GM12891 (cell line): ENCODE measurements around the gene BRSK2.

Source experiments
- DNase-seq: peaks from one replicate; pipeline ENCODE4 v3.0.0; 2011; ENCODE audit warnings: low spot score; ENCODE audit not compliant: insufficient read length
- FAIRE-seq: peaks from 2 replicates; lab custom pipeline; 2011; peaks lifted over from hg19 to GRCh38; lab: Jason Lieb, UNC
- PAX5 ChIP-seq: IDR thresholded peaks from 2 replicates; pipeline ENCODE4 v1.6.1; 2011; ENCODE audit warnings: low read length, moderate library complexity, mild to moderate bottlenecking; ENCODE audit not compliant: insufficient read depth, severe bottlenecking
- POLR2A ChIP-seq: IDR thresholded peaks from 2 replicates; pipeline ENCODE4 v1.6.1; 2011; ENCODE audit warnings: low read depth, low read length, control low read depth
- POLR2AphosphoS5 ChIP-seq: IDR thresholded peaks from 2 replicates; pipeline ENCODE4 v1.6.1; 2011; ENCODE audit warnings: low read depth, low read length, control low read depth
- POU2F2 ChIP-seq: IDR thresholded peaks from 2 replicates; pipeline ENCODE4 v1.6.1; 2011; ENCODE audit warnings: low read depth, mild to moderate bottlenecking, control low read depth, low read length, moderate library complexity
- SPI1 ChIP-seq: IDR thresholded peaks from 2 replicates; pipeline ENCODE4 v1.6.1; 2011; ENCODE audit warnings: low read depth, low read length, control low read depth
- TAF1 ChIP-seq: IDR thresholded peaks from 2 replicates; pipeline ENCODE4 v1.6.1; 2011; ENCODE audit warnings: low read depth, low read length, control low read depth

The BRSK2 gene

DNA sequence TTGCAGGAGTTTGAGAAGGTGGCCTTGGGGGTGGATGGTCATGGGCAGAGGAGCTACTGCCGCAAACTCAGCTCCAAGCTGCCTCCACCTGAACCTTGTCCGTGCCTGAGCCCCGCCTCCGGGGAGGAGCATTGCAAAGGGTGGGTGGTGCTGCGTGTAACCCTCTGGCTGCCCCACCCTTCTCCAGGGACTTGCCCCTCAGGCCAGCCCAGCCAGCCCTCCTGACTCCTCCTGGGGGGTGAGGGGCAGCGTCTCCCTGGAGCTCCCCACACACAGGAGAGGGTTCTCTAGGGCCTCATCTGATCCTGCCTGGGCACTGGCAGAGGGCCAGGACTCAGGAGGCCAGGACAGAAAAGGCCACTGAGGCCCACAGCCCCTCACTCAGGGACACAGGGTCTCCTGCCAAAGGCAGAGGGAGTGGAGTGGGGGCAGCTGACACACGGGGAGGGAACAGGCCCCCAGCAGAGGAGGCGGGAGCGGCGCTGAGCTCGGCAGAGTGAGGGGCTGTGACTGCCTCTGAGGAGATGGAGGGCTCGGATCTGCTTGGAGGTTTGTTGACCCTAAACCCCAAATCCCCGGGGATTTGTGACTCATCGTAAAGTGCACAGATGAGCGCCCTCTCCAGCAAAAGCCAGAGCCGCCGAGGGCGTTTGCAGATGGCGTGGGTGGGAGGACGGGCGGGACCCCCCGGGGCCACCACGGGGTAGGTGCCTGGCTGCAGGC, 12.8 kb downstream of the BRSK2 start:
- FAIRE-seq, result no peak
- TF ChIP-seq POU2F2, result no peak
- TF ChIP-seq POLR2A, result no peak
- TF ChIP-seq TAF1, result no peak
- TF ChIP-seq POLR2AphosphoS5, result no peak
- TF ChIP-seq PAX5, result no peak
- no peak for TF ChIP-seq SPI1
- no peak for DNase-seq

DNA sequence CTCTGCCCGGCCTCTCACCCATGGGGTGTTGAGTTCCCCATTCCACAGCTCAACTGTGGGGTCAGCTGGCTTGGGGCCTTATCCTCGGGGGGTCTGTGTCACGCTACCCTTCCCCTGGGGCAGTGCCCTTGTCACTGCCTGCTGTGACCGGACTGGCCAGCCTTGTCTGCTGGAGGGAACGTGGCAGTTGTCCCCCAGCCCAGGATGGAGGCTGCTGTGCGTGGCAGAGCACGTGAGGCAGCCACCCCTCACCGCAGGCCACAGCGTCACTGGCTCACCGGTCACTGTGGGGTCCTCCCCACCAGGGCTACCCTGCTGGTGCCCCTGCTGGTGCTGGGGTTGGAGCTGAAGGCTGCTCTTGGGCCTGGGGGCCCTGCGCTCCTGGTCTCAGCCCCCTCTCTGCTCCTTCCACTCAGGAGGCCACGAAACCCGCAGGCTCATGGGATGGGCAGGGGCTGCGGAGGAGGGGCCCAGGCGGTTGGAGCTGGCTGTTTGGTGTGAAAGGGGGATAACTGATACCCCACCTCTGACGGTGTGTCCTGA, 13.4 kb downstream of the BRSK2 start:
- FAIRE-seq (no peak), DNase-seq (no peak)
- no peak for TF ChIP-seq PAX5
- no peak for TF ChIP-seq POU2F2
- TF ChIP-seq POLR2AphosphoS5, result no peak
- no peak for TF ChIP-seq TAF1
- no peak for TF ChIP-seq POLR2A
- no peak for TF ChIP-seq SPI1

DNA sequence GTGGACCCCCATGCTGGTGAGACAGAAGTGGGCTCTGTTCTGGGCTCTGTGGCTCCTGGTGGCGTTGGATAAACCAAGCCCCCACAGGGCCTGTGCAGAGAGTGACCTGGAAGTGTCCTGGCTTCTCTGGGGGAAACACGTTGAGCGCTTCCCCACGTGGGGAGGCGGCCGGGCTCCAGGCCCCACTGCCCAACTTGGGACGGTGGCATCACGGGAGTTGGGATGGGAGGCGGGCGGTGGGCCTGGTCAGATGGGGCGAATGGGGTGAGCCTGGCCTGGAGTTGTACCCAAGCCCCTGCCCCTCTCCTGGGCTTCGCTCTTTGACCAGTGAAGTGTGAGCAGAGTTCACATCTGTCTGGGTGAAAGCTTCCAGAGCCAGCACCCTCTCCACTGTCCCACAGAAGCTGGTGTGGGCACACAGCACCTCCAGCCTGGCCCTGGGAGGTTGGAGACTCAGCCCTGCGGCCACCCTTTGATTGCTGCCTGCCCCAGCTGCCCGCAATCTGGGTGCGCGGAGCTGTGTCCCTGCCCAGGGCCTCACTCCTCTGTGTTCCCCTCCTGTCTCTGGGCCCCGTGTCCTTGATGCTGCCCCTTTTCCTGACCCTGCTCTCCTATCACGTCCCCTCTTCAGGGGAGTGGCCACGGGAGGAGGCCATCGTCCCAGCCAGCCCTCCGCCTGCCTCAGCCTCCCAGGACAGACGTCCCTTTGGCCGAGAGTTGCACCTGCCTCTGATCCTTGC, 14.2 kb downstream of the BRSK2 start:
- TF ChIP-seq POLR2AphosphoS5 (no peak), TAF1 (no peak), POLR2A (no peak), SPI1 (no peak), POU2F2 (no peak), PAX5 (no peak)
- DNase-seq (no peak), FAIRE-seq (no peak)

DNA sequence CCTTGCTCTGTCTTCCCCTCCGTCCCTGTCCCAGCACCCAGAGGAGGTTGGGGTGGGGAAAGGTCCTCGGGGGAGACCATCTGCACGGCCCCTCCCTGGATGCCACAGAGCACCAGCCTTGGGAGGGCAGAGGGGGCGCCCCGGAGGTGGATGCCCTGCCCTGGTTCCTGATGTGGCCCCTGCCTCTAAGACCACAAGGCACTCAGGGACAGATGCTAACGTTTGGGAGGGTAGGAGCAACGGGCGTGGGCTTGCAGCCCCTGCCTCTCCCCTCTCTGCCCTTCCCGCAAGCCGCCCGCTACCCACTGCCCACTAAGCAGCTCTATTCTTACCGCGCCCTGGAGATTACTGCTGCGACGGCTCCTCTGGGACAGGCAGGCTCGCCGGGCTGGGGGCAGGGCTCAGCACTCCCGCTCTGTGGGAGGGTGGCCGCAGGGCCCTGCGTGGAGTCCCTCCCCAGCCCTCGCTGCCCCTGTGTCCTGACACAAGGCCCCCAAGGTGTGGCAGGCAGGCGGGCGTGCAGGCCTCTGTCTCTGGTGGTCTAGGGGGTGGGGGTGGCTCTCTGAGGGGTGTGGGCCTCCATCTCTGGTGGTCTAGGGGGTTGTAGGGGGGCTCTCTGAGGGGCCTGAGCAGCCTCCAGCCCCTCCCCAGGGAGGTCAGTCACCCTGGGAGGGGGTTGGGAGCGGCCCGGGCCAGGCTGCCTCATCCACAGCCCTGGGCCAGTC, 14.9 kb downstream of the BRSK2 start:
- DNase-seq (no peak), FAIRE-seq (no peak)
- TF ChIP-seq POLR2A, result no peak
- no peak for TF ChIP-seq POLR2AphosphoS5
- no peak for TF ChIP-seq POU2F2

DNA sequence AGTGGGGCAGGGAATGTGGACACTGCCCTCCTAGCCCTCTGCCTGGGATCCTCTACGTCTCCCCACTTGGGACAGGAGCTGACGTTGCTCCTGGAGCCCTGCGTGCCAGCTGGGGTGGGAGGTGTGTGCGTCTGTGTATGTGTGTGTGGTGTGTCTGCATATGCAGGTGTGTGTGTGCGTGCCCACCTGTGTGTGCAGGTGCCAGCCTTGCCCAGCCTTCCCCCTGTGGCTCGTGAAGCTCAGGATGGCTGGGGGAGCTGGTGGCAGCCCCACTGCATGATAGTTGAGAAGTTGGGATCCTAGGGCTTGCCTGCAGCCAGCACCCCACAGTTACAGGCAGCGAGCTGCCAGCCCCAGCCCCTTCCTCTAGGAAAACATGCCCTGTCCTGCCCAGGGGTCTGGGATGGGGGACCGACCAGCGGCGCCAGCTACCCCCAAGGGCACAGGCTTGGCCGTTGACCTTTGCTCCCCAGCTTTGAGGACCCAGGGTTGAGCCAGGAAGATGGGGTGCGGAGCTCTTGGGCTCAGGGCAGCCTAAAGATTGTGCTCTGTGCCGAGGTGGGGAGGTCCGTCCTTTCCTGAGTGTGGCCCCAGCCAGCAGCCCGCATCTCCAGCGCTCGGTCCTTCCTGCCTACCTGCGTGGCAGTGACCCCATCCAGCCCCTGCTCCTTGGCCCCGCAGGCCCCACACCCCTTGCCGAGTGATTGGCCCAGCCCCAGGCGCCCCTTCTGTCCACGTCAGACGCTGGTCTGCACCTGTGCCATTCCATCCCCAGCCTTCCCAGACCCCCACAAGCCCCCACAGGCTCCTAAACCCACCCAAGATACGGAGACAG, 15.7 kb downstream of the BRSK2 start:
- no peak for FAIRE-seq
- DNase-seq, result no peak
- TF ChIP-seq POLR2AphosphoS5, result no peak
- TF ChIP-seq PAX5, result no peak
- no peak for TF ChIP-seq SPI1
- TF ChIP-seq POLR2A, result no peak
- no peak for TF ChIP-seq TAF1
- TF ChIP-seq POU2F2, result no peak

DNA sequence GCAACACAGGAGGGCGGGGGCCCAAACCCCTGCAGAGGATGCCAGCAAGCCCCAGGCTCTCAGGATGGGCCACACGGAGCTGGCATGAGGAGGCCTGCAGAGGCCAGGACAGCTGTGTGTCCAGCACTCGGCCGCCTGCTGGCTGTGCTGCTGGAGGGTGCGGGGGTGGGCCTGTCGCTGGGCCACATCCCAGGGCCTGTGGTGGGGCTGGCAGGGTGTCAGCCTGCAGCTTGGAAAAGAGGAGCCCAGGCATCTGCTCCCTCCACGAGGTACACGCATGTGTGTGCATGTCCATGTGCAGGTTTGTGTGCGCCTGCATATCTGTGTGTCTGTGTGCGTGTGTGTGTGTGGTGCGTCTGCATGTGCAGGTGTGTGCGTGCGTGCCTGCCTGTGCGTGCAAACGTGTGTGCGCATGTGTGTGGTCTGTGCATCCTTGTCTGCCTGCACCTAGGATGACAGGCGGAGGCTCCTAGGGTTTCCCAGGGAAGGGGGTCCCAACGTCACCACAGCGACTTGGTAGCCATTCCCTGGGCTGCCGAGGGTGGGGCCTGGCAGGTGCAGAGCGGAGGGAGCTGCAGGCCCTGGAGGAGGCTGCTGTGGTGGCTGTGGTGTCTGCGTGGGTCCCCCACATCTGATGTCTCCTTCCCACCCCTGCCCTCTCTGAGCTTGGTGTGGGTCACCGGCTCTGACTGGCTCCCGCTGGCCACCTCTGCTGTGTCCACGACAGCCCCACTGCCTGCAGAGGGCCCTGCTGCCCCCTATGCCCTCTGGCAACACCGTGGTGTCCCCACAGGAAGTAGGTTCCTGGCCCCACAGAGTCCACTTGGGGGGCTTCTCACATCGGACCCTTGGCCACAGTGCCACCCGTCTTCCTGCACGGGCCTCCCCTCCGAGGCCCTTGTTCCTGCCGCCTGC, 17.1 kb downstream of the BRSK2 start:
- DNase-seq (no peak), FAIRE-seq (no peak)
- TF ChIP-seq POU2F2 (no peak), TAF1 (no peak)

DNA sequence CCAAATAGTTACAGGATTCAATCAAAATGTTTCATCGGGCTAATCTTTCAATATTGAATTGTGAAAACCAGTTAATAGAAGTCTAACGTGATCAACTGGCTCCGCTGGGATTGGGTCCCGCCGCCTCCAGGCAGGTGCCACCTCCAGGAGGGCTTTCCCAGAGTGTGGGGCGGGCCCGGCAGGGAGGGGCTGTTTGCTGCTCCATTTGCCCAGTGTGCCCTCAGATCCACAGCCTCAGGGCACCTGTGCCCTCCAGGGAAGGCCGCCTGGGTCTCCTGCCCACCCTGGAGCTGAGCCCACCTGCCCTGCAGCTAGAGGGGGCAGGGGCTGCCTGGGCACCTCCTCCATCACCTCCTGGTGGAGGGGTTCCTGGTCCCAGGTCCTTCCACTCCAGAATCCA, 17.9 kb downstream of the BRSK2 start:
- DNase-seq (no peak), FAIRE-seq (no peak)
- TF ChIP-seq PAX5 (no peak), POU2F2 (no peak), SPI1 (no peak), POLR2A (no peak), TAF1 (no peak), POLR2AphosphoS5 (no peak)

DNA sequence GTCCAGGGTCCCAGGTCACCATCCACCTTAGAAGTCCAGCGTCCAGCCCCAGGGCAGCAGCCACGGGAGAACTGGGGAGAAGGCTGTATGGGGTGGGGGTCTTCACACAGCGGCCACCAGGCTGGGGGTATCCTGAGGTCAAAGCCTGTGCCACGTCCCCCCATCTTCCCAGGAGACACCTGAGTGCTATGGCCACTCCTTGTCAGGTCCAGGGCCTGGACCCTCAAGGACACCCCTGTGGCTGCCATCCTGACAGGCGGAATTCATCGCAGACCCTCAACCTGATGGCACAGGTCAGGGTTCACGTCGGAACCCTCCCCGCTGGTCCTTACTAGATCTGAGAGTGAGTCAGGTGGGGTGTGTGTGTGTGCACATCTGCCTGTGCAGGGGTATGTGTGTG, 18.6 kb downstream of the BRSK2 start:
- TF ChIP-seq SPI1, result no peak
- no peak for TF ChIP-seq POU2F2
- TF ChIP-seq TAF1, result no peak
- no peak for TF ChIP-seq POLR2AphosphoS5
- no peak for DNase-seq
- no peak for FAIRE-seq
